Measurements from ENCODE around the gene BMPR1A.
"Not testable (repeated sequence)": the region's sequence is repeated elsewhere in the genome, so short reads cannot be mapped to it uniquely, and the experiment has no call there.

The BMPR1A gene

DNA sequence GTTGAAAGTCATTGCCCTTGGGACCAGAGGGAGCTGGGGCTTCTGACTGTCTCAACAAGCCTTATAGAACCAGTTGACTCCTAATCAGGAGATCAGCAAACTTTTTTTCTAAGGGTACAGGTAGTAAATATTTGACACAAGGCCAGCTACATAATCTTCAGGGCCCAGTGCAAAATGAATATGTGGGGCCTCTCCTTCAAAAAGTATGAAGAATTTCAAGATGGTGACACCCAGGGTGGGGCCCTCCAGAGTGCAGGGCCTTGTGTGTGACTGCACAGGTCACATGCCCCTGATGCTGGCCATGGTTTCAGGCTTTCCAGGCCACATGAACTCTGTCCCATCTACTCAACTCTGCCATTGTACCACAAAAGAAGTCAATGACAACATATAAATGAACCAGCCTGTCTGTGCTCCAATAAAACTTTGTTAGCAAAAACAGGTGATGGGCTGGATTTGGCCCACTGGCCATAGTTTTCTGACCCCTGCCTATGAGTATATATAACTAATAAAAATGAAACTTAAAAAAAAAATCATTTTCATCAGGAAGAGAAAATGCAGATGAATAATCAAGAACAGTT lies 194.9 kb downstream of the BMPR1A start:
- H3K9me3 Mint-ChIP-seq = peaks cover 18% of the 10 kb centered on the region
- H3K27me3 Mint-ChIP-seq = peaks cover 8% of the 10 kb centered on the region
- H3K36me3 Mint-ChIP-seq = peaks cover 13% of the 10 kb centered on the region
- DNase-seq = no peak
- no peak overlapping the region for H3K4me3 Mint-ChIP-seq
- peaks cover 34% of the 10 kb centered on the region for H3K4me1 Mint-ChIP-seq
- peak overlapping the region; percentile 98 for H3K27ac Mint-ChIP-seq
- CTCF ChIA-PET = interaction anchor here (1.9 kb wide), 1 partner anchor 11 kb away, joined by 5 read pairs; no protein-coding TSS in a partner anchor

DNA sequence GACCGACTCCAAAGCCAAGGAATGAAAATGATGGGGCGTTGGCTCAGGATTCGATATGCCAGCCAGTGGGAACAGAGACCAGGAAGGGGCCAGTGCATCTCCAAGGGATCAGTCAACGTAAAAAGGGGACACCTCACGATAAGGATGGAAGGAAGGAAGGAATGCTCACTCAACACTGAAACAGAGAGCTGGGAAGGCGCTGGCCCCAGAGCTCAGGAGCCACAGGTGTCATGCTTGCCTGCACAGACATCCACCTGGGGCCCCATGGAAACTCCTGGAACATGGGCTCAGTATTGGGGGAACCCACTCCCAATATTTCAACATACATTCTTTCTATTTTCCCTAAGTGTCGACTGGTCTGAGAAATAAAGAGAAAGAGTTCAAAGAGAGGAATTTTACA lies 195.7 kb downstream of the BMPR1A start:
- peaks cover 37% of the 10 kb centered on the region for H3K4me1 Mint-ChIP-seq
- no peak overlapping the region for H3K4me3 Mint-ChIP-seq
- peaks cover under 1% of the 10 kb centered on the region for H3K27me3 Mint-ChIP-seq
- H3K9me3 Mint-ChIP-seq = peaks cover 18% of the 10 kb centered on the region
- H3K36me3 Mint-ChIP-seq = peaks cover 13% of the 10 kb centered on the region
- no peak overlapping the region for H3K27ac Mint-ChIP-seq
- CTCF ChIA-PET = interaction anchor here (0.6 kb wide), 1 partner anchor 433 kb away, joined by 3 read pairs; no protein-coding TSS in a partner anchor
- DNase-seq = no peak

- peaks cover 13% of the 10 kb centered on the region for H3K36me3 Mint-ChIP-seq
- H3K4me1 Mint-ChIP-seq = peaks cover 37% of the 10 kb centered on the region
- DNase-seq, H3K27ac Mint-ChIP-seq, CTCF ChIA-PET, H3K4me3 Mint-ChIP-seq, H3K27me3 Mint-ChIP-seq: not testable (repeated sequence)
- H3K9me3 Mint-ChIP-seq = peaks cover 18% of the 10 kb centered on the region
These were observed 196.3 kb downstream of the BMPR1A start for GRCh38 chr10:86952697-86953096.

DNA sequence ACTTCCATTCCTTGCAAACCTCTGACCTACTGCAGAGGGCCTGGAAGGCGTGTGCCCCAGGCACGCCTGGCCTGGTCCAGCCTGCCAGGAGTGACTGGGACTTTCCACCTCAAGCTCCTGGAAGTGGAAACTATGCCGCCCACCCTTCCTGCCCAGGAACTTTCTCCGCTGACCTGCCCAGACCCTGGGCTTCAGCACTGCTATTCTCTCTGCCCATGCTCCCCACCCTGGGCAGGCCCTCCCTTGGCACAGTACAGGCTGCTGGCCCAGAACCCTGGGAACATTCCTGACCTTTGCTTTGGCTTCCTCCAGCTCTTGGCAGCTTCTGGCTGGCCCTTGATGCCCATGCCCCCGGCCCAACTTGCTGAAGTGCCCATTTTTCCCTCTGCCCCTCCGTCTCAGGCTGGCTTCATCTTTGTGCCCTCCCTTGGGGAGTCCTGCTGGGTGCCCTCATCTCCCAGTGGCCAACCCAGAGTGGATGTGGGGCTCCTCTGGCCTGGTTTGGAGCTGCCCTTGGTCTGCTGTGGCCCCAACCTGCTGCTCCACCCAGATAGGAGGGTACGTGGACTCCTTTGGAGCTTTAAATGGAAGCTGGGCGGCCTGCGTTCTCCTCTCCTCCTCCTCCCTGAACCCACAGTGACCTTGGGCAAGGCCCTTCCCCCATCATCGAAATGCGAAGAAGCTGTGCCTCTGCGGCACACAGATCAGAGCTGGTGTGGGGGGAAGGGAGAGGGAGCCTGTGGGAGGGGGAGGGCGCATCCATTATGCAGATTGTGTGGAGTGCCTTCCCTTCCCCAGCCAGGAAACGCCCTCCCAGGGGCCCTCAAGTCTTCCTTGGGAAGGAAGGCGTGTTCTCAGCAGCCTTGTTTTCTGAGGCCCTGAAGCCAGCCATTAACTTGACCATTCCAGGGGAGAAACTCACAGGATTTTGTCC lies 197.6 kb downstream of the BMPR1A start:
- H3K4me3 Mint-ChIP-seq = no peak overlapping the region
- CTCF ChIA-PET = interaction anchor here (1.0 to 1.7 kb wide), 2 partner anchors 14 to 17 kb away, joined by 3 to 6 read pairs; no protein-coding TSS in a partner anchor
- peaks cover 18% of the 10 kb centered on the region for H3K9me3 Mint-ChIP-seq
- H3K27me3 Mint-ChIP-seq = peaks cover 4% of the 10 kb centered on the region
- no peak for DNase-seq
- H3K4me1 Mint-ChIP-seq = peaks cover 29% of the 10 kb centered on the region
- peaks cover 13% of the 10 kb centered on the region for H3K36me3 Mint-ChIP-seq
- no peak overlapping the region for H3K27ac Mint-ChIP-seq

DNA sequence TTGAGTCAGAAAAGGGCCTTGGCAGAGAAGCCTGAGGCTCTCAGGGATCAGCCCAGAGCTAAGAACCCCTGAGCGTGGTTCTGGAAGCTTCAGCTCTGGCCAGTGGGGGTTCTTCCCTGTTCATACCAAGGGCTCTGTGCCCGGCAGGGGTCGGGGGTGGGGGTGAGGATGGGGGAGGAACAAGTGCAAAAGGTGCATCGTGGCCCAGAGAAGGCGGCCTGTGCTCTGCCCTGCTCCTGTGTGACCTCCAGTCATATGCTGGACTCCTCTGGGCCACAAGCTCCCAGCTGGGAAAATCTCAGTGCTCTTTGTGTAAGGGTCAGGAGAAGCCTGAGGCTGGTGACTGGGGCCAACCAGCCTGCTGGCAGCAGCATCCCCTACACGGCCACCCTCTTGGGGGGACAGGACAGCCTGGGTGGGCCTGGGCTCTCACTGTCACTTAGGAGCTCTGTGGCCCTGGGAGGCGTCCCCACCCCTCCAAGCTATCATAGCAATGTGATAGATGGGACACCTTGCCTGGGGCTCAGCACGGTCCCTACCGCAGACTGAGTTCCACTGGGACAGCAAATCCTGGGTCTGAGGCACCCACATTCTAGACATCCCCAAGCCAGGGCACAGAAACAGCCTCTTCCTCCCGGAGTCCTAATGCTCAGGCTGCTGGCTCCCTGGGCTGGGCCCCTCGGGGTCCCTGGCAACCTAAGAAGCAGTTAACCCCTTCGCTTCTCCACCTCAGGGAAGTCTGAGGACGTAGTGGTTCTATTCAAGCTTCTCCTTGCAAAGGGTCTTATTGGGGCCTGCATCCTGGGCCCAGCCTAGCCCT lies 198.5 kb downstream of the BMPR1A start:
- Mint-ChIP-seq H3K4me1 (peaks cover 24% of the 10 kb centered on the region), H3K4me3 (no peak overlapping the region), H3K9me3 (peaks cover 18% of the 10 kb centered on the region), H3K27ac (no peak overlapping the region), H3K36me3 (peaks cover 13% of the 10 kb centered on the region), H3K27me3 (peaks cover 4% of the 10 kb centered on the region)
- no peak for DNase-seq
- CTCF ChIA-PET = interaction anchor here (1.0 to 1.7 kb wide), 2 partner anchors 15 to 18 kb away, joined by 3 to 6 read pairs; no protein-coding TSS in a partner anchor

DNA sequence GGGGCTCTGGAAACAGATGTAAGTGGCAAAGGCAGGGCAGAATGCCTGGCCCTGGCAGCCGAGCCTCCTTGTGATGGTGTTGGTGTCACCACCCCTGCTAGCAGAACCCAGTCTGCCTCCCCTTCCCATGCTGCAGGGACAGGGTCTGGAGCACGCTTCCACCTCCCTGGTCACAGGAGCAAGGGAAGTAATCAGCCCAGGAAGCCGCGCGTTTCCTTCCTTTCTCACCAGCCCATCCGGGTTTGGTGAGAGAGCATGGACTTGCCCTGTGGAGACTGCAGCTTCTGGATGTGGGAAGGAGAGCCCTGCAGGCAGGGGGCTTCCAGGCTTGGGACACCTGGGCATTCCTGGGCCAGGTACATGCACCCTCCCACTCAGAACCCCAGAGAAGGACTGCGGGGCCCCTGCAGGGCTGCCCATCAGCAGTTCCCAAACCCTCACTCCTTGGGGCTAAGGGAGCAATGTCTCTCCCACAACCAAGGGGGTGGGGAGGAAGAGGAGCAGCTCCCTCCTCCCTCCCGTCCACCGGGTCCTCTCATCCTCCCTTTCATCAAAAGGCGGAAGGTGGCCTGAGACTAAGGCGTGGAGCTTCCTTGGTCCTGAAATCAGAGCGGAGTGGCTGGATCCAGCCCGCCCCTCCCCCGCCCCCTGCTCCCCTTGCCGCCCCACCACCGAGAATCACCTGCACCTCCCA lies 199.2 kb downstream of the BMPR1A start:
- H3K4me1 Mint-ChIP-seq = peaks cover 20% of the 10 kb centered on the region
- CTCF ChIA-PET = interaction anchor here (0.9 kb wide), 1 partner anchor 12 kb away, joined by 3 read pairs; no protein-coding TSS in a partner anchor
- no peak overlapping the region for H3K4me3 Mint-ChIP-seq
- peaks cover 4% of the 10 kb centered on the region for H3K27me3 Mint-ChIP-seq
- peaks cover 16% of the 10 kb centered on the region for H3K9me3 Mint-ChIP-seq
- peaks cover 8% of the 10 kb centered on the region for H3K36me3 Mint-ChIP-seq
- DNase-seq = no peak
- H3K27ac Mint-ChIP-seq = no peak overlapping the region

GRCh38 chr10:86956195-86956847 lies 199.9 kb downstream of the BMPR1A start:
- H3K36me3 Mint-ChIP-seq = peaks cover 8% of the 10 kb centered on the region
- DNase-seq = no peak
- peaks cover 16% of the 10 kb centered on the region for H3K9me3 Mint-ChIP-seq
- peak overlapping the region; percentile 17 for H3K27ac Mint-ChIP-seq
- H3K27me3 Mint-ChIP-seq = peaks cover 4% of the 10 kb centered on the region
- H3K4me3 Mint-ChIP-seq = no peak overlapping the region
- CTCF ChIA-PET = interaction anchor here (0.9 to 1.6 kb wide), 3 partner anchors 13 to 15 kb away, joined by 3 read pairs; no protein-coding TSS in a partner anchor
- H3K4me1 Mint-ChIP-seq = peaks cover 13% of the 10 kb centered on the region

- H3K4me3 Mint-ChIP-seq = no peak overlapping the region
- peaks cover 4% of the 10 kb centered on the region for H3K27me3 Mint-ChIP-seq
- H3K9me3 Mint-ChIP-seq = peaks cover 14% of the 10 kb centered on the region
- no peak overlapping the region for H3K27ac Mint-ChIP-seq
- peaks cover 6% of the 10 kb centered on the region for H3K36me3 Mint-ChIP-seq
- CTCF ChIA-PET = interaction anchor here (0.9 to 1.6 kb wide), 3 partner anchors 14 to 18 kb away, joined by 3 read pairs; no protein-coding TSS in a partner anchor
- H3K4me1 Mint-ChIP-seq = peaks cover 11% of the 10 kb centered on the region
- DNase-seq = no peak
These were observed 200.5 kb downstream of the BMPR1A start for GRCh38 chr10:86956848-86957448.

- CTCF ChIA-PET = interaction anchor here (0.9 to 1.6 kb wide), 3 partner anchors 11 to 18 kb away, joined by 3 to 6 read pairs (median 3); no protein-coding TSS in a partner anchor
These were observed 201.2 kb downstream of the BMPR1A start, which contains the start of gene MMRN2 for GRCh38 chr10:86957471-86958115. Gene MMRN2, minus strand, starts transcription at chr10:86957615. Its CDS starts 74 bp downstream, at chr10:86957541.

GRCh38 chr10:86958116-86958900 lies 201.9 kb downstream of the BMPR1A start, which contains the start of gene SNCG:
Gene SNCG, plus strand, starts transcription at chr10:86958599. Its CDS starts 99 bp downstream, at chr10:86958698.
- no peak for DNase-seq
- no peak within 1 kb of the TSS for H3K27ac Mint-ChIP-seq

More at GRCh38 chr10:86957471-86958115, 201.2 kb downstream of the BMPR1A start, which contains the start of gene MMRN2:
- Mint-ChIP-seq H3K27me3 (peaks cover 4% of the 10 kb centered on the region), H3K36me3 (peaks cover 1% of the 10 kb centered on the region), H3K4me3 (no peak within 1 kb of the TSS), H3K27ac (no peak within 1 kb of the TSS), H3K9me3 (peaks cover 8% of the 10 kb centered on the region), H3K4me1 (peaks cover 8% of the 10 kb centered on the region)
- no peak for DNase-seq

More at GRCh38 chr10:86958116-86958900, 201.9 kb downstream of the BMPR1A start, which contains the start of gene SNCG:
- no peak within 1 kb of the TSS for H3K4me3 Mint-ChIP-seq
- peaks cover 2% of the 10 kb centered on the region for H3K9me3 Mint-ChIP-seq
- peaks cover 8% of the 10 kb centered on the region for H3K4me1 Mint-ChIP-seq
- H3K27me3 Mint-ChIP-seq = peaks cover 4% of the 10 kb centered on the region
- H3K36me3 Mint-ChIP-seq = peaks cover under 1% of the 10 kb centered on the region
- CTCF ChIA-PET = interaction anchor here (0.6 to 1.6 kb wide), 2 partner anchors 12 to 191 kb away, joined by 3 to 6 read pairs; no protein-coding TSS in a partner anchor
